GM10248 (cell line): ENCODE measurements around the gene POMP.

Source experiments
- CTCF ChIA-PET: fragments of 300-600 bp; sonication (Branson Sonifier 250); formaldehyde crosslinking; extraction: SDS; loops from one replicate; lab custom pipeline; 2021; ENCODE audit warnings: antibody characterized with exemption; lab: Yijun Ruan, JAX
- POLR2A ChIA-PET: fragments of 350-650 bp; sonication (Branson Sonifier 250); formaldehyde crosslinking; extraction: SDS; loops from one replicate; lab custom pipeline; 2020; ENCODE audit warnings: antibody characterized with exemption; lab: Yijun Ruan, JAX
- DNase-seq: peaks from one replicate; pipeline ENCODE4 v3.0.0; 2012; ENCODE audit errors: extremely low spot score
- CTCF ChIP-seq: IDR thresholded peaks from 2 replicates; pipeline ENCODE4 v1.5.1; 2012; ENCODE audit warnings: mild to moderate bottlenecking, low read depth; ENCODE audit errors: extremely low read depth, missing control alignments, control extremely low read depth

Gene POMP

GRCh38 chr13:28636069-28636468 is 22.9 kb upstream of the POMP start:
- ChIA-PET POLR2A (no interaction called here), CTCF (interaction anchor here (0.9 to 2.7 kb wide), 10 partner anchors 10 to 322 kb away, joined by 3 to 20 read pairs (median 4); partner anchors contain the start of gene POMP)
- no peak for DNase-seq
- TF ChIP-seq CTCF: no peak

DNA sequence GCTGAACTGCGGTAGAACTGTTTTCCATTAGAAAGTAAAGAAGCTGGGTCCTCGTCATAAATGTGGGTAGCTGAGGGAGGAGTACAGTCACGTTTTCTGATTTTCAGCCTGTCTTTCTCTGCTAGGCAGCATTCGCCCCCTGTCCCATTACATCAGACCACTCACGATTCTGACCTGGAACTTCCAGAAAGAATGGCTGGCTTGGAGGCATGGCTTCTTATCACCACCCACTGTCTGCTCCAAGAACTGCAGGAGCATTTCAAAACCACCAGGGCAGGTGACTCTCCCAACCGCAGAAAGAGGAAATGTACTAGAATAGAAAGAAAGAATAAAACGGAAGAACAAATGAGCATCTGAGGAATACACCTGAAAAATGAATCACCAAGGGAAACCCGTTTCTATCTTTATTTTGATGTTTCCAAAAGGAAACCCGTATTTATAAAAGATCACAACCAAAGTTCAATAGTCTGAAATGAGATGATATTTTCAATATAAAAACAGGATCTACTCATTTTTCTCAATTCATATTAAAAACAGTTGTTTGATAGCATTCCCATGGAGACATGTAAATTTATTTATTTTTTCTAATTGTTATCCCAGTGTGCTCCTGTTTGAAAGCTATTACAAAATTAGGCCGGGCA is 22.1 kb upstream of the POMP start:
- ChIA-PET POLR2A (no interaction called here), CTCF (interaction anchor here (0.9 to 2.7 kb wide), 10 partner anchors 10 to 314 kb away, joined by 3 to 20 read pairs (median 4); partner anchors contain the start of gene POMP)
- TF ChIP-seq CTCF: peak; percentile 78
- DNase-seq: peak; percentile 50

DNA sequence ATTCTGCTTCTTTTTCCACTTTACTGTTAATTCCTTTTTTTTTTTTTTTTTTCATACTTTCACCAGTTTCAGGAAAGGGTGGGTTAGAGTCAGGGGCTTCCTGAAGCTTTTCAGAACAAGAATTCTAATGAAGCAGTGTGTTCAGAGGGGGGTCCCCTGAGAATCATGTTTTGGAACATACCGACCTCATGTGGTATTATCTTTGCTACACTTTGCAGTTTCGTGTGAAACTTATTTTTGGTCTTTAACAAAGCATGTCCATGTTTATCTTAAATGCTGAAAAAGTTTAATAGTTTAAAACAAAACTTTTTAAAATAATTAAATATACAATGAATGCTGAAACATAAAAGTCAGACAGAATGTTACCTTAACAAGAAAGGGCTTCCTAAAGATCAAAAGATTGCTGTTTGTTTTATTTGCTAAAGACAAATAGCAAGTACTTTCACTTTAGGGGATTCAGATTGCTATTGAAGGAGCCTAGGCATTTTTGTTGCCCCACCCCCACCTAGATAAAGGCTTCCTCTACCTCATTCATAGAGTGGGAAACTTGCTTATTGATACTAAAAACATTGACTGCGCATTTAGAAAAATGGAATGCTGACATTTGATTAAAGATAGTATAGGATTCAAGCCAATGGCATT is 21.1 kb upstream of the POMP start:
- ChIA-PET POLR2A (no interaction called here), CTCF (interaction anchor here (0.8 to 2.7 kb wide), 5 partner anchors 11 to 313 kb away, joined by 3 to 20 read pairs (median 4); partner anchors contain the start of gene POMP)
- DNase-seq: no peak
- TF ChIP-seq CTCF: peak; percentile 23

DNA sequence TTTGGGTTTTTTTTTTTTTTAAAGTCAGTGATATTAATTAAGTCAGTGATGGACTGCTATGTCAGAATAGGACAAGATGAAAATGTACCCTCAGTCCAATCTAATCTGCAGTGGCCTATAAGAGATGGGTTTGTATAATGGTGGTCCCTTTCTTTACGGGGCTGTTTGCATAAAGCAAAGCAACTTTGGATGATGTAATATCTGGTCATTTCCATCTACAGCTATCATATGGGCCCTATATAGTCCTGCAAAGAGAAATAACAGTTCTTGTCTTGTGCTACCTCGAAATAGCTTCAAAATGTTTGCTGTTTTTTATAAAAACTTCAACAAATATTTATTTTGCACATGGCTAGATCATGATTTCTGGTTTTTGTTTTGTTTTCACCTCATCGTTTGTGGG is 20.2 kb upstream of the POMP start:
- no peak for TF ChIP-seq CTCF
- ChIA-PET CTCF (interaction anchor here (1.0 to 2.2 kb wide), 4 partner anchors 11 to 315 kb away, joined by 3 to 7 read pairs (median 4); no protein-coding TSS in a partner anchor), POLR2A (no interaction called here)
- no peak for DNase-seq

DNA sequence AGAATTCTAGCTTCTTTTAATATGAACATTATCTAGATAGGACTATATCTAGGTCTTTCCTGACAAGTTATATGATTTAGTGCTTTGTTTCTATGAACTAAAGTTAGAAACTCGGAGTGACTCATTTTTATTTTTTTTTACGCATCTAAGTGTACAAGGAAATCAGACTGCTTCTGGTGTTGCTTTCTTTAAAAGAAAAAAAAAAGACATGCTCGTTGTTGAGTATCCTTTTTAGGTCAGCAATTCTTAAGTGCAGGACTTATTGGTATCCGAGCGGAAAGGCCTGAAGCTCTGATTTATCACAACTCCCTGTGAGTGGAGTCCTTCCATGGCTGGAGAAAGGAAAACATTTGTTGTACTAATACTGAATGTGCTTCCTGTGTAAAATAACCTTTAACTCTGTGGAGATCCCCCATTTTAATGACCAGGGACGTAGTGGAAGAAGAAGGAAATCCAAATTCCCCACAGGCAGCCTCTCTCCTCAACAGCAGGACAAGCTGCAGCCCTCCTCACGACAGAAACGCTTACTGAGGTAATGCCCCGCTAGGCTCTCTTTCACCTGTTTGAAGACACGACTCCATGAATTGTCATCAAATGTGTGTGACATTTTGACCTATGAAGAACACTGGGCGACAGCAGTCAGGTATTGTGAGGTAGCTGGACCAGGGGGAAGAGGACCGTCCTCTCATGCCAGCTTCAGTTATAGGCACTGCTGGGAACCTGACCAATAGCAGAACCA is 17.9 kb upstream of the POMP start:
- ChIA-PET POLR2A (interaction anchor here (1.5 kb wide), 1 partner anchor 18 kb away, joined by 5 read pairs; the partner anchor contains the start of gene POMP), CTCF (interaction anchor here (1.2 to 2.3 kb wide), 4 partner anchors 8 to 313 kb away, joined by 3 to 12 read pairs (median 6); partner anchors contain the start of gene POMP)
- TF ChIP-seq CTCF: no peak
- no peak for DNase-seq

DNA sequence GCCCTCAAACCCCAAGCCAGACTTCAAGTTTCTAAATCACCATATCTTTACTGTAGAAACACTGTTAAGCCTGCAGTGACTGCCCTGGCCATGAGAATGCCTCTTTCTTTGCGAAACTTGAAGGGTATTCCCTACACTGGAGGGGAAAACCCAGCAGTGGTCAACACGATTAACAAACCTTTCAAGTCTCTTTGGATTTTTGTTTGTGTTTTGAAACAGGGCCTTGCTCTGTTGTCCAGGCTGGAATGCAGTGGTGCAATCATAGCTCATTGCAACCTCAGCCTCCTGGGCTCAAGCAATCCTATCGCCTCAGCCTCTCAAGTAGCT is 17.4 kb upstream of the POMP start:
- POLR2A ChIA-PET: interaction anchor here (1.5 kb wide), 1 partner anchor 17 kb away, joined by 5 read pairs; the partner anchor contains the start of gene POMP
- TF ChIP-seq CTCF: no peak
- peak; percentile 46 for DNase-seq
- CTCF ChIA-PET: interaction anchor here (1.1 to 2.3 kb wide), 5 partner anchors 8 to 313 kb away, joined by 3 to 12 read pairs (median 4); partner anchors contain the start of gene POMP
